Breast epithelium (tissue), 4 donors: ENCODE data around the gene SMAP1. TPM values are rescaled to one million over a fixed set of nuclear protein-coding genes. Genes with fewer than 3 reads are reported as not detected.

Experiments used
- DNase-seq, 2 donors: peaks; one replicate each; pipeline ENCODE4 v3.0.0-alpha.2; 2019; ENCODE audit warnings: low spot score in 2 of 2
- H3K27ac ChIP-seq, 2 donors: fragments of 200-600 bp; sonication (generic) in 1 of 2; one replicate each; pipeline ENCODE4 v1.5.1; 2016 to 2019; ENCODE audit warnings: mild to moderate bottlenecking in 1 of 2
- H3K27me3 ChIP-seq, 2 donors: fragments of 200-600 bp; sonication (generic) in 1 of 2; one replicate each; pipeline versions ENCODE4 v1.5.1 to v1.6.0; 2017 to 2019; ENCODE audit warnings: control low read depth in 1 of 2, mild to moderate bottlenecking in 1 of 2
- H3K36me3 ChIP-seq: fragments of 200-600 bp; one replicate; pipeline ENCODE4 v1.5.1; 2019
- H3K4me1 ChIP-seq, 2 donors: fragments of 200-600 bp; sonication (generic); one replicate each; pipeline ENCODE4 v1.5.1; 2016 to 2019; ENCODE audit warnings: control low read depth in 1 of 2
- H3K4me3 ChIP-seq, 3 donors: fragments of 200-600 bp; sonication (generic); 1 replicate in 2 of 3; 2 replicates in 1 of 3; pipeline ENCODE4 v1.5.1; 2016 to 2019; ENCODE audit warnings: mild to moderate bottlenecking in 3 of 3, moderate library complexity in 2 of 3
- H3K9me3 ChIP-seq, 2 donors: fragments of 200-600 bp; sonication (generic) in 1 of 2; one replicate each; pipeline ENCODE4 v1.5.1; 2016 to 2019; ENCODE audit warnings: control low read depth in 1 of 2
- CTCF ChIP-seq, 3 donors: fragments of 450-650 bp; IDR thresholded peaks; one replicate each; pipeline ENCODE4 v1.5.1; 2016 to 2017; ENCODE audit warnings: antibody characterized with exemption in 3 of 3, mild to moderate bottlenecking in 3 of 3, moderate library complexity in 3 of 3
- POLR2A ChIP-seq: fragments of 450-650 bp; IDR thresholded peaks from one replicate; pipeline ENCODE4 v1.6.1; 2016; ENCODE audit warnings: antibody characterized with exemption, mild to moderate bottlenecking, moderate library complexity
- POLR2AphosphoS5 ChIP-seq, 3 donors: sonication (generic); formaldehyde crosslinking; IDR thresholded peaks; one replicate each; pipeline ENCODE4 v1.6.1; 2017; ENCODE audit warnings: antibody characterized with exemption in 3 of 3
- intact Hi-C: fragments of 100-400 bp; cut with DNase I; formaldehyde crosslinking; loops from one replicate; pipeline ENCODE4 v1.15.1; 2023; ENCODE audit warnings: low total_unique reads
- total RNA-seq, 3 donors: library from RNA; depleted of rRNA; stranded (reverse); fragments of >200 nt; gene quantifications; one replicate each; pipeline ENCODE4 v1.1.0, GENCODE V29; 2016

Gene SMAP1
- total RNA-seq, 3 donors from 2014 or later, result 22.0 to 36.6 (median 27.1) TPM

GRCh38 chr6:70843328-70843918, 175.7 kb downstream of the SMAP1 start:
- DNase-seq, result no peak
- TF ChIP-seq CTCF (IDR thresholded peaks at IDR 0.05), result no peak
- intact Hi-C loops, result no loop called here
- H3K4me3 ChIP-seq, result no peak overlapping the region
- H3K4me1 ChIP-seq, result no peaks in the 10 kb centered on the region
- no peaks in the 10 kb centered on the region for H3K36me3 ChIP-seq
- H3K27ac ChIP-seq, result no peak overlapping the region
- no peaks in the 10 kb centered on the region for H3K27me3 ChIP-seq
- no peaks in the 10 kb centered on the region for H3K9me3 ChIP-seq

- DNase-seq, result no peak
- H3K4me3 ChIP-seq, result no peak overlapping the region
- no peaks in the 10 kb centered on the region for H3K4me1 ChIP-seq
- no peaks in the 10 kb centered on the region for H3K9me3 ChIP-seq
- no peak overlapping the region for H3K27ac ChIP-seq
- intact Hi-C loops, result no loop called here
- no peaks in the 10 kb centered on the region for H3K27me3 ChIP-seq
- no peaks in the 10 kb centered on the region for H3K36me3 ChIP-seq
- TF ChIP-seq POLR2AphosphoS5 (IDR thresholded peaks at IDR 0.05) (no peak), CTCF (IDR thresholded peaks at IDR 0.05) (no peak), POLR2A (no peak)
Observed at GRCh38 chr6:70844301-70844700, 176.6 kb downstream of the SMAP1 start.

- no peak for DNase-seq
- Histone ChIP-seq H3K36me3 (no peaks in the 10 kb centered on the region), H3K4me1 (no peaks in the 10 kb centered on the region), H3K27ac (no peak overlapping the region), H3K4me3 (no peak overlapping the region), H3K27me3 (no peaks in the 10 kb centered on the region), H3K9me3 (no peaks in the 10 kb centered on the region)
- TF ChIP-seq CTCF (IDR thresholded peaks at IDR 0.05) (no peak), POLR2A (no peak), POLR2AphosphoS5 (IDR thresholded peaks at IDR 0.05) (no peak)
- intact Hi-C loops, result no loop called here
Observed at GRCh38 chr6:70846207-70846835, 178.6 kb downstream of the SMAP1 start.

- Histone ChIP-seq H3K4me3 (no peak overlapping the region), H3K27me3 (no peaks in the 10 kb centered on the region), H3K4me1 (no peaks in the 10 kb centered on the region), H3K9me3 (no peaks in the 10 kb centered on the region), H3K36me3 (no peaks in the 10 kb centered on the region), H3K27ac (no peak overlapping the region)
- intact Hi-C loops, result no loop called here
- no peak for TF ChIP-seq CTCF (IDR thresholded peaks at IDR 0.05)
- no peak for TF ChIP-seq POLR2AphosphoS5 (IDR thresholded peaks at IDR 0.05)
- TF ChIP-seq POLR2A, result no peak
- no peak for DNase-seq
Observed at GRCh38 chr6:70847106-70848084, 179.7 kb downstream of the SMAP1 start.
